Karpas-422 (cell line): ENCODE results near the gene KLHL2. TPM values are rescaled to one million over a fixed set of nuclear protein-coding genes. Genes with fewer than 3 reads are reported as not detected.

ENCODE experiments used
- DNase-seq: peaks from one replicate; pipeline ENCODE4 v3.0.0-alpha.2; 2015
- H2AFZ ChIP-seq: fragments of 200-600 bp; sonication (generic); 2 replicates; pipeline ENCODE4 v1.6.1; 2014; ENCODE audit warnings: antibody characterized with exemption, low read length, mixed read lengths
- H3K27ac ChIP-seq: fragments of 200-600 bp; sonication (generic); 2 replicates; pipeline ENCODE4 v1.5.1; 2014; ENCODE audit warnings: mild to moderate bottlenecking, low read length, moderate library complexity
- H3K27me3 ChIP-seq: fragments of 200-600 bp; sonication (generic); 2 replicates; pipeline ENCODE4 v1.6.1; 2014; ENCODE audit warnings: low read length, mixed read lengths
- H3K36me3 ChIP-seq: fragments of 200-600 bp; sonication (generic); 2 replicates; pipeline ENCODE4 v1.6.1; 2014; ENCODE audit warnings: low read length, mixed read lengths; ENCODE audit not compliant: insufficient read depth
- H3K4me1 ChIP-seq: fragments of 200-600 bp; sonication (generic); 2 replicates; pipeline ENCODE4 v1.6.1; 2014; ENCODE audit warnings: mild to moderate bottlenecking, low read length, mixed read lengths
- H3K4me2 ChIP-seq: fragments of 200-600 bp; sonication (generic); 2 replicates; pipeline ENCODE4 v1.6.1; 2014; ENCODE audit warnings: low read length, low read depth, mild to moderate bottlenecking; ENCODE audit not compliant: poor library complexity, severe bottlenecking
- H3K4me3 ChIP-seq: fragments of 200-600 bp; sonication (generic); 2 replicates; pipeline ENCODE4 v1.5.1; 2014; ENCODE audit warnings: mild to moderate bottlenecking, antibody characterized with exemption, low read length, mixed read lengths
- H3K79me2 ChIP-seq: fragments of 200-600 bp; sonication (generic); 2 replicates; pipeline ENCODE4 v1.6.1; 2014; ENCODE audit warnings: mild to moderate bottlenecking, low read length, mixed read lengths
- H3K9ac ChIP-seq: fragments of 200-600 bp; sonication (generic); 2 replicates; pipeline ENCODE4 v1.6.0; 2014; ENCODE audit warnings: low read length
- H3K9me2 ChIP-seq: fragments of 200-600 bp; sonication (generic), shearing (Covaris generic); replicated peaks from 2 replicates; pipeline ENCODE4 v1.6.0; 2014; ENCODE audit warnings: mild to moderate bottlenecking, low read length, moderate library complexity; ENCODE audit not compliant: insufficient read depth
- H3K9me3 ChIP-seq: fragments of 300-700, 200-600 bp; sonication (generic); 2 replicates; pipeline ENCODE4 v1.6.1; 2014; ENCODE audit warnings: low read length, mixed read lengths
- H4K20me1 ChIP-seq: fragments of 200-600 bp; sonication (generic); 2 replicates; pipeline ENCODE4 v1.6.1; 2014; ENCODE audit warnings: mild to moderate bottlenecking, antibody characterized with exemption, low read length, low read depth; ENCODE audit not compliant: insufficient read depth
- total RNA-seq: library from RNA; depleted of rRNA; stranded (reverse); fragments of >200 nt; shearing (Covaris generic); gene quantifications from 2 replicates; pipeline ENCODE4 v1.2.3, GENCODE V29; 2014; ENCODE audit warnings: low replicate concordance

Gene KLHL2
- total RNA-seq, 1 experiment from 2014 or later: 31.5 TPM

DNA sequence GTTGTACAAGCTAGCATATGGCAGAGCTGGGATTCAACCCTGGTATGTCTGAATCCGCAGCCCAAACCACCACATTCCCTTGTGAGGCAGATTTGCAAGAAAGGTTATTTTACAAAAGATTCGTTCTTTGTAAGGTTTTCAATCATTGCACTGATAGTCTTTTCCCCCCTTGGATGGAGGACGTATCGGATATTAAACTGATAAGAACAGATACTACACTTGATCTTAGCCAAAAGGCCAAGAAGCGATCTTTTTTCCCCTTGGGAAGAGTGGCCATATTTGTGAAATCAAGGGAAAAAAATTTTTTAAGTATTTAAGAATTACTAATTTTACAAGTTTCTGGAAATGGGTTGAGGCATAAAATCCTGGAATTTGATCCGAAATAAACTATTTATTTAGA lies 85.7 kb downstream of the KLHL2 start:
- Histone ChIP-seq H3K9ac (no peak overlapping the region), H3K27me3 (no peaks in the 10 kb centered on the region), H3K4me1 (peaks cover 51% of the 10 kb centered on the region), H3K27ac (no peak overlapping the region), H4K20me1 (no peaks in the 10 kb centered on the region), H3K36me3 (peaks cover 16% of the 10 kb centered on the region; the same call in 1 of the 2 replicates), H3K9me2 (no peaks in the 10 kb centered on the region), H3K79me2 (peaks cover 79% of the 10 kb centered on the region), H3K9me3 (no peaks in the 10 kb centered on the region), H2AFZ (no peak overlapping the region), H3K4me2 (peak overlapping the region; percentile 66), H3K4me3 (no peak overlapping the region)
- DNase-seq: no peak

DNA sequence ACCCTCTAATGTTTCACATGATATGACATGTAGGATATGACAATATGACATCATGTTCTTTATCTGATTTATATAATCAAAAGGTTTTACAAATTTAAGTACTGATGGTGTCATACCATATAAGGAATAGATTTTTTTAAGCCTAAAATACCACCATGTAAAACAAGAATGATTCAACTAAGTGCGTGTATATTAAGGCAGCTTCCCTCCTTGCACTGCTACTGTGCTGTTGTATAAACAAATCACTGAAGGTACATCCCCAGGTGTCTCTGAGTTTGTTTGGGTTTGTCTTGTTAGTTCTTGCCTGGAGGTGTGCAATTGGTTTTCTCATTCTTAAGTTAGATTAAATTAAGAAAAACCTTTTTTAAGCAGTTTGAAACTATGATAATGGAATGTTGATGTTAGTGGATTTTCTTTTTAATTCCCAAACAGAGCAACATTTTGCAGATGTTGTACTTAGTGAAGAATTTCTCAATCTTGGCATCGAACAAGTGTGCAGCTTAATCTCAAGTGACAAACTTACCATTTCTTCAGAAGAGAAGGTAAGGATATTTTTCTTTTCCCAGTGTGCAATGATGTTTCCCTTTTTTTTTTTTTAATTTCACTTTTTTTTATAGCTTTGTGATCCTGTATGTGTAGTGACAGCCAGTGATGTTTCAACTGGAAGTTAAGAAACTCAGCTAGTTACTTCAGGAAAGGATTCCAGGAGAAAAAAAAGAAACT lies 86.7 kb downstream of the KLHL2 start:
- Histone ChIP-seq H4K20me1 (no peaks in the 10 kb centered on the region), H3K9ac (peak overlapping the region; percentile 66), H3K4me2 (peak overlapping the region; percentile 66), H3K9me3 (no peaks in the 10 kb centered on the region), H3K4me3 (peak overlapping the region; percentile 55), H3K79me2 (peaks cover 70% of the 10 kb centered on the region), H3K36me3 (peaks cover 18% of the 10 kb centered on the region; the same call in 1 of the 2 replicates), H3K27me3 (no peaks in the 10 kb centered on the region), H3K4me1 (peaks cover 47% of the 10 kb centered on the region), H2AFZ (peak overlapping the region; percentile 49; the same call in 1 of the 2 replicates), H3K27ac (peak overlapping the region; percentile 90), H3K9me2 (no peaks in the 10 kb centered on the region)
- DNase-seq: peak; percentile 62

DNA sequence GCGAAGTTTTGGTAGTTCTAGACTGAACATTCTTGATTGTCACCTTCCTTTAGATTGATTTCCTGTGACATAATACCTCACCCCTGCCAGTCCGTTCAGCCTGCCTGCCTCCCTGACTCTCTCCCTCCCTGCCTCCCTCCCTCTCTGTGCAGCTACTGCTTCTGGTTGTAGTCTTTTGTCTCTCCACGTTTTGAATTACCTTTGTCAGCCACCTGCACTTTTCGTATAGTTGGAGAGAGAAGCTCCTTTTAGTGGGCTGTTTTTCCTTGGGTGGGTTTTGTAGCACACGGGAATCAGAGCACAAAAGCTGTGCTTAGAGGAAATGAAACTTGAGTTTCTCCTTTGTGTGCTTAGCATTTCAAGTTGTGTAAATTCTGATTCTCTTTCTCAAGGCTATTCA lies 87.5 kb downstream of the KLHL2 start:
- H3K9ac ChIP-seq: peak overlapping the region; percentile 66
- peak overlapping the region; percentile 49 for H2AFZ ChIP-seq
- peak; percentile 84 for DNase-seq
- H3K4me3 ChIP-seq: peak overlapping the region; percentile 55
- no peaks in the 10 kb centered on the region for H3K9me2 ChIP-seq
- H3K4me2 ChIP-seq: peak overlapping the region; percentile 66
- H3K36me3 ChIP-seq: peaks cover 24% of the 10 kb centered on the region; the same call in 1 of the 2 replicates
- no peaks in the 10 kb centered on the region for H4K20me1 ChIP-seq
- H3K9me3 ChIP-seq: no peaks in the 10 kb centered on the region
- H3K79me2 ChIP-seq: peaks cover 66% of the 10 kb centered on the region
- peaks cover 54% of the 10 kb centered on the region for H3K4me1 ChIP-seq
- peak overlapping the region; percentile 90 for H3K27ac ChIP-seq
- H3K27me3 ChIP-seq: no peaks in the 10 kb centered on the region

DNA sequence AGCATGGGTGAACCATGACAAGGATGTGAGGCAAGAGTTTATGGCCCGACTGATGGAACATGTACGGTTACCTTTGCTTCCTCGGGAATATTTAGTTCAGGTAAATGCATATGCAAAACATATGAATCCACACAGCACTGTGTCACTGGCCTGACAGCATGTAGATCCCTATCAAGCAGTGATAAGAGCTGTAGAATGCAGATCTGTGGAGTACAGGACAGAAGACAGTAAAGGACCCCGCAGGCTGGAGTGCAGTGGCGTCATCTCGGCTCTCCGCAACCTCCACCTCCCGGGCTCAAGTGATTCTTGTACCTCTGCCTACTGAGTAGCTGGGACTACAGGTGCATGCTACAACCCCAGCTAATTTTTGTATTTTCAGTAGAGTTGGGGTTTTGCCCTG lies 90.3 kb downstream of the KLHL2 start:
- H3K4me3 ChIP-seq: no peak overlapping the region
- no peak overlapping the region for H3K9ac ChIP-seq
- DNase-seq: no peak
- no peak overlapping the region for H2AFZ ChIP-seq
- H3K4me2 ChIP-seq: no peak overlapping the region
- no peaks in the 10 kb centered on the region for H4K20me1 ChIP-seq
- no peak overlapping the region for H3K27ac ChIP-seq
- no peaks in the 10 kb centered on the region for H3K9me3 ChIP-seq
- peaks cover 24% of the 10 kb centered on the region; the same call in 1 of the 2 replicates for H3K36me3 ChIP-seq
- H3K4me1 ChIP-seq: peaks cover 62% of the 10 kb centered on the region
- no peaks in the 10 kb centered on the region for H3K9me2 ChIP-seq
- no peaks in the 10 kb centered on the region for H3K27me3 ChIP-seq
- H3K79me2 ChIP-seq: peaks cover 58% of the 10 kb centered on the region

DNA sequence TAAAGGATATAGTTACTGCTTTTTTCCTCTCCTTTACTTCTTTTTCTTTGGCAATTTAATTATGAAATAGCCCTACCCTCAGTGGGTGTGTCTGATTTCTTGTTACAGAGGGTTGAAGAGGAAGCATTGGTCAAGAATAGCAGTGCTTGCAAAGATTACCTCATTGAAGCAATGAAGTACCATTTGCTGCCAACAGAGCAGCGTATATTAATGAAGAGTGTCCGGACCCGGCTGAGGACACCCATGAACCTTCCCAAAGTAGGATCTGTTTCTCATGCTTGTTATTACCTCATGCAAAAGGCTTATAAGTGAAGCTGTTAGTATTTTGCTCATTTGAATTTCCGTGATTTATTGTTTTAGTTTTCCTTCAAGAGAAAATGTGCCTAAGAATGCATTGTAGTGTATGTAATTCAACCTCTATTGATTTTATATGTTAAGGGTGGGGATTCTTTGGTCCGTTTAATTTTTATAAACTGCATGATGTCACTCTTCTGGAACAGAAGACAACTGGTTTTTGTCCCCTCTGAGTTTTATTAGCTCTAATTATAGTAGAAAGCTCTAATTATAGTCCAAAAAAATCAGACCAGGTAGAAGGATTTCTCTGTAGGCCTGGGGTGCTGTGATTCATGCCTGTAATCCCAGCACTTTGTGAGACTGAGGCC lies 92.2 kb downstream of the KLHL2 start:
- H3K4me2 ChIP-seq: no peak overlapping the region
- H3K9ac ChIP-seq: no peak overlapping the region
- DNase-seq: no peak
- H3K4me1 ChIP-seq: peaks cover 43% of the 10 kb centered on the region
- H3K4me3 ChIP-seq: no peak overlapping the region
- peaks cover 65% of the 10 kb centered on the region for H3K79me2 ChIP-seq
- no peaks in the 10 kb centered on the region for H3K9me3 ChIP-seq
- no peaks in the 10 kb centered on the region for H4K20me1 ChIP-seq
- H3K27ac ChIP-seq: no peak overlapping the region
- no peaks in the 10 kb centered on the region for H3K9me2 ChIP-seq
- H2AFZ ChIP-seq: no peak overlapping the region
- peaks cover 24% of the 10 kb centered on the region; the same call in 1 of the 2 replicates for H3K36me3 ChIP-seq
- no peaks in the 10 kb centered on the region for H3K27me3 ChIP-seq

DNA sequence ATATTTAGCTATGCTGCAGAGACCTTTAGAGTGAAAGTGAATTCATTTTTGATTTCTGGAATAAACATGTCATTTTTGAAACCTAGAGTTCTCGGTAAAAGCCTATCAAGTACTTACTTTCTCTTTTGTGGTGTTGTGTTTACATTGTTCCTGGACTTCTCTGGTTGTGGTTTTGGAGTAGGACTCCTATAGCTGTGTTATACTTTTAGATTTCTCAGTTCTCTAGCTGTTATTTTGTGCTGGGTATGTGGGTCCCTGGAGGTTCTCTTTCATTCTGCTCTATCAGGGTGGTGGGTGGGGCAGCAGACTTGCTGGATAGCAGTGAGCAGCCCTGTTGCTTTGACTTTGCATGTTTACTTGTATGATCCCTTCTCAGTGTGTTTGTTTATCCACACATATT lies 94.5 kb downstream of the KLHL2 start:
- H3K9ac ChIP-seq: peak overlapping the region; percentile 45
- peaks cover 28% of the 10 kb centered on the region for H3K4me1 ChIP-seq
- no peak overlapping the region for H2AFZ ChIP-seq
- H3K36me3 ChIP-seq: peaks cover 25% of the 10 kb centered on the region; the same call in 1 of the 2 replicates
- DNase-seq: peak; percentile 59
- H3K4me3 ChIP-seq: 0 out of 2 replicates have a peak overlapping the region, but pooled peaks have one; percentile 44
- H3K79me2 ChIP-seq: peaks cover 67% of the 10 kb centered on the region
- peak overlapping the region; percentile 16; the same call in 1 of the 2 replicates for H3K27ac ChIP-seq
- H3K9me2 ChIP-seq: no peaks in the 10 kb centered on the region
- no peaks in the 10 kb centered on the region for H4K20me1 ChIP-seq
- H3K9me3 ChIP-seq: no peaks in the 10 kb centered on the region
- peak overlapping the region; percentile 58 for H3K4me2 ChIP-seq
- no peaks in the 10 kb centered on the region for H3K27me3 ChIP-seq

DNA sequence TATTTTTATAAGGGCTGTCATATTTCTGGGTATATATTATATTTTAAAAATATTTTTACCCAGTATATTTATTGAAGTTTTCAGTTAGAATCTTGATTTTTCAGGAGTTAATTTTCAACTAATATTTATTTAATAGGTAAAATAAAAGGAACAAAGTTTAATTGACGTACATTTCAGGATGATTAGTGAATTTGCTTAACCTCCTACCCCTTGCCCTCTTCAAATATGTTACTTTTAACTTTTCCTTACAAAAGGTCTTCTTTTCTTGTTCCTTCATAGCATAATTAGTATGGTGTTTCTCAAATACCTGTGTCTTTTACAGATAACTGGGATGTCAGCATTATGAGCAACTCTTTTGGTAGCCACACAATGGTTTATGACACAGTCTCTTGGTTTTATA lies 95.3 kb downstream of the KLHL2 start:
- DNase-seq: no peak
- Histone ChIP-seq H2AFZ (no peak overlapping the region), H3K9ac (no peak overlapping the region), H3K9me3 (no peaks in the 10 kb centered on the region), H3K4me2 (no peak overlapping the region), H3K4me1 (peaks cover 28% of the 10 kb centered on the region), H3K27ac (no peak overlapping the region), H4K20me1 (no peaks in the 10 kb centered on the region), H3K79me2 (peaks cover 71% of the 10 kb centered on the region), H3K4me3 (no peak overlapping the region), H3K27me3 (no peaks in the 10 kb centered on the region), H3K36me3 (peaks cover 19% of the 10 kb centered on the region; the same call in 1 of the 2 replicates), H3K9me2 (no peaks in the 10 kb centered on the region)

DNA sequence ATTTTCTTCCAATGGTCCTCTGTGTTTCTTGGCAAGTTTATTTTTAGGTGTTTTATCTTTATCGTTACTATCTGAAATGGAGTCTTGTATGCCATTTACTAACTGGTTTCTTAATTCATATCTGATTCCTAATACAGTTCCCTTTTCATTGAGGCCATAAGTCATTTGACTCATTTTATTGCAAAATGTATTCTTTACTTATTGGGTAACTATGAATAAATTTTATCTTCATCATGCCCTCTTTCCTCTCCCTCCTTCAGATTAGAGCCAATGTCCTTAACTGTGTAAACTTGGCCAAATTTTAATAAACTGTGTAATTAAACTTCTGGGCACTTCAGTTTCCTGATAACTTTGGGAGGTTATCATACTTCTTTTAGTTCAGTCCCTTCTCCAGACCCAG lies 100.8 kb downstream of the KLHL2 start:
- DNase-seq: no peak
- Histone ChIP-seq H3K79me2 (peaks cover 57% of the 10 kb centered on the region), H3K27me3 (no peaks in the 10 kb centered on the region), H3K27ac (no peak overlapping the region), H3K9me2 (no peaks in the 10 kb centered on the region), H4K20me1 (no peaks in the 10 kb centered on the region), H3K36me3 (peaks cover 25% of the 10 kb centered on the region; the same call in 1 of the 2 replicates), H3K4me2 (no peak overlapping the region), H2AFZ (no peak overlapping the region), H3K4me1 (peaks cover 16% of the 10 kb centered on the region), H3K9ac (no peak overlapping the region), H3K9me3 (no peaks in the 10 kb centered on the region), H3K4me3 (no peak overlapping the region)
